ENCODE results near the gene PDZRN3. TPM values are rescaled to one million over a fixed set of nuclear protein-coding genes. Genes with fewer than 3 reads are reported as not detected.

The PDZRN3 gene
- total RNA-seq, 1 experiment from 2014 or later, result 5.9 TPM

DNA sequence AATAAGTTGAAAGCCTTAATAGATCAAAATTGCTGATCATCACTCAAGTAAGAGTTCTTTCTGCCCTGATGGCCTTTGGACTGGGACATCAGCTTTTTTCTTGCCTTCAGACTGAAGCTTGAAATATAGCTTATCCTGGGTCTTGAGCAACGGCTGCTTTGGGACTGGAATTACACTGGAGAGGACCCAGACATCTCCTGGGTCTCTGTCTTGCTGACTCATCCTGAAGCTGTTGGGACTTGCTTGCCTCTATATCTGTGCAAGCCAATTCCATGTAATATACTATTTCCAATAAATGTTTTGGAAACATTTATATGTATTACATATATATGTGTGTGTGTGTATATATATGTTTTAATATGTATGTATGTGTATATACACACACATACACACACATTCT, 260.2 kb downstream of the PDZRN3 start:
- H2BK120ac ChIP-seq (ENCODE audit: low read depth, low read length, poor library complexity, severe bottlenecking), result no peak overlapping the region
- H3K56ac ChIP-seq (ENCODE audit: insufficient read length, low read depth, low read length), result no peak overlapping the region
- Mint-ChIP-seq H3K36me3 (ENCODE audit: insufficient read depth in 1 of 3, low read depth in 3 of 3) (no peaks in the 10 kb centered on the region), H3K4me3 (no peak overlapping the region), H3K4me1 (no peaks in the 10 kb centered on the region), H3K27me3 (ENCODE audit: low read depth) (no peaks in the 10 kb centered on the region; the same call in 1 of the 2 replicates), H3K9me3 (peaks cover 0 to 2% of the 10 kb centered on the region in 2 experiments; a peak in 2 of 5 replicates), H3K27ac (no peak overlapping the region)
- H2AK5ac ChIP-seq (ENCODE audit: insufficient read length, low read length), result no peak overlapping the region
- no peaks in the 10 kb centered on the region for H3K79me1 ChIP-seq (ENCODE audit: insufficient read depth, low read depth, low read length, poor library complexity, severe bottlenecking)
- TF ChIP-seq, protein P1, sequence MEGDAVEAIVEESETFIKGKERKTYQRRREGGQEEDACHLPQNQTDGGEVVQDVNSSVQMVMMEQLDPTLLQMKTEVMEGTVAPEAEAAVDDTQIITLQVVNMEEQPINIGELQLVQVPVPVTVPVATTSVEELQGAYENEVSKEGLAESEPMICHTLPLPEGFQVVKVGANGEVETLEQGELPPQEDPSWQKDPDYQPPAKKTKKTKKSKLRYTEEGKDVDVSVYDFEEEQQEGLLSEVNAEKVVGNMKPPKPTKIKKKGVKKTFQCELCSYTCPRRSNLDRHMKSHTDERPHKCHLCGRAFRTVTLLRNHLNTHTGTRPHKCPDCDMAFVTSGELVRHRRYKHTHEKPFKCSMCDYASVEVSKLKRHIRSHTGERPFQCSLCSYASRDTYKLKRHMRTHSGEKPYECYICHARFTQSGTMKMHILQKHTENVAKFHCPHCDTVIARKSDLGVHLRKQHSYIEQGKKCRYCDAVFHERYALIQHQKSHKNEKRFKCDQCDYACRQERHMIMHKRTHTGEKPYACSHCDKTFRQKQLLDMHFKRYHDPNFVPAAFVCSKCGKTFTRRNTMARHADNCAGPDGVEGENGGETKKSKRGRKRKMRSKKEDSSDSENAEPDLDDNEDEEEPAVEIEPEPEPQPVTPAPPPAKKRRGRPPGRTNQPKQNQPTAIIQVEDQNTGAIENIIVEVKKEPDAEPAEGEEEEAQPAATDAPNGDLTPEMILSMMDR (conservative IDR thresholded peaks at IDR 0.05), result no peak
- no peak overlapping the region for H4K5ac ChIP-seq (ENCODE audit: insufficient read length, low read depth, low read length)
- no peak overlapping the region for H4K8ac ChIP-seq (replicated peaks; ENCODE audit: insufficient read length, low read depth, low read length)
- no peak overlapping the region for H3K23ac ChIP-seq (ENCODE audit: insufficient read length, low read depth, low read length)
- no peak overlapping the region for H2BK15ac ChIP-seq (ENCODE audit: low read depth, low read length)
- H3K14ac ChIP-seq (ENCODE audit: insufficient read depth, low read length), result no peak overlapping the region
- no peaks in the 10 kb centered on the region for H3K23me2 ChIP-seq (ENCODE audit: insufficient read length, low read depth, low read length, poor library complexity, severe bottlenecking)
- no peaks in the 10 kb centered on the region for H4K20me1 ChIP-seq (ENCODE audit: control insufficient read depth, insufficient read depth, insufficient read length)
- DNase-seq, result no peak
- H2BK12ac ChIP-seq (ENCODE audit: insufficient read length, low read depth, low read length), result no peak overlapping the region
- H3K18ac ChIP-seq (ENCODE audit: insufficient read length, low read depth, low read length), result no peak overlapping the region
- no peak overlapping the region for H3K4ac ChIP-seq (ENCODE audit: low read depth, low read length)
- no peak overlapping the region for H2AFZ ChIP-seq (ENCODE audit: low read length)
- no peak overlapping the region for H2BK5ac ChIP-seq (ENCODE audit: insufficient read length, low read length)
- no peak overlapping the region for H3K4me2 ChIP-seq (ENCODE audit: insufficient read depth, insufficient read length, low read length)
- H3K9ac ChIP-seq (ENCODE audit: extremely low read depth, insufficient read length, low read length), result no peak overlapping the region
- no peaks in the 10 kb centered on the region for H3K27me3 ChIP-seq (ENCODE audit: insufficient read depth, low read length)
- no peak overlapping the region for H4K91ac ChIP-seq (ENCODE audit: insufficient read length, low read depth, low read length)
- no peaks in the 10 kb centered on the region for H3K9me3 ChIP-seq (ENCODE audit: control insufficient read depth, low read depth, low read length)
- no peaks in the 10 kb centered on the region for H3K4me1 ChIP-seq (ENCODE audit: insufficient read depth, low read length)
- no CpG with 5 or more reads among the region's 1 CpG for WGBS (ENCODE audit: extremely low coverage, insufficient read length, low lambda C conversion rate)
- no peak overlapping the region for H3T11ph ChIP-seq (ENCODE audit: low read length)
- no peaks in the 10 kb centered on the region for H3K79me2 ChIP-seq (ENCODE audit: insufficient read depth, low read length)
- no peak overlapping the region for H2BK20ac ChIP-seq (ENCODE audit: low read depth, low read length, poor library complexity, severe bottlenecking)
- no peak overlapping the region for H3K27ac ChIP-seq (ENCODE audit: insufficient read length, low read depth, low read length)

All from H9 (cell line).